Muscle of leg (tissue), 11 donors: Measurements from ENCODE around the gene SH3GL3. TPM values are rescaled to one million over a fixed set of nuclear protein-coding genes. Genes with fewer than 3 reads are reported as not detected.
A peak's percentile ranks its signal among the peaks of the same experiment; 100 is the strongest.

Source experiments
- DNase-seq: peaks from one replicate; pipeline ENCODE4 v3.0.0; 2013
- H3K27ac ChIP-seq: one replicate; pipeline ENCODE4 v1.5.1; 2013; ENCODE audit warnings: mild to moderate bottlenecking, low read length, control low read depth
- H3K27me3 ChIP-seq: one replicate; pipeline ENCODE4 v1.6.1; 2013; ENCODE audit warnings: low read length; ENCODE audit not compliant: control insufficient read depth, insufficient read depth
- H3K36me3 ChIP-seq: one replicate; pipeline ENCODE4 v1.6.1; 2013; ENCODE audit warnings: low read length; ENCODE audit not compliant: control insufficient read depth, insufficient read depth
- H3K4me1 ChIP-seq: one replicate; pipeline ENCODE4 v1.6.1; 2013; ENCODE audit warnings: low read length; ENCODE audit not compliant: control insufficient read depth, insufficient read depth
- H3K4me3 ChIP-seq: one replicate; pipeline ENCODE4 v1.5.1; 2013; ENCODE audit warnings: low read length, control low read depth
- H3K9me3 ChIP-seq: replicated peaks from 2 replicates; pipeline ENCODE4 v1.6.1; 2013; ENCODE audit warnings: low read depth, low read length; ENCODE audit not compliant: control insufficient read depth
- WGBS: methylation state at CpG from one replicate; pipeline ENCODE4 v1.1.5; 2013; ENCODE audit warnings: missing lambda C conversion rate; ENCODE audit not compliant: insufficient coverage; 5-methylcytosine and 5-hydroxymethylcytosine counted together
- polyA plus RNA-seq, 8 donors: library from polyadenylated mRNA; unstranded; fragments of 120-200 nt; gene quantifications; one replicate each; pipeline versions ENCODE4 v1.2.1 to v1.2.3, GENCODE V29; 2013; ENCODE audit warnings: inconsistent platforms in 1 of 8, low replicate concordance in 1 of 8; ENCODE audit not compliant: insufficient read length in 8 of 8, insufficient read depth in 1 of 8
- total RNA-seq: library from RNA; stranded (reverse); fragments of 120-200 nt; gene quantifications from one replicate; pipeline ENCODE4 v1.2.4, GENCODE V29; 2013

SH3GL3 gene
- total and polyA plus RNA-seq, 9 donors = 3.6 to 11.2 (median 7.1) TPM

- Histone ChIP-seq H3K9me3 (peaks cover 6% of the 10 kb centered on the region), H3K4me1 (no peaks in the 10 kb centered on the region), H3K36me3 (no peaks in the 10 kb centered on the region), H3K27me3 (no peaks in the 10 kb centered on the region), H3K4me3 (no peak overlapping the region), H3K27ac (no peak overlapping the region)
- WGBS = no CpG with 5 or more reads among the region's 4 CpGs
- DNase-seq = no peak
These were observed 86.3 kb downstream of the SH3GL3 start for GRCh38 chr15:83533410-83533962.

GRCh38 chr15:83537606-83538005, 90.5 kb downstream of the SH3GL3 start:
- H3K9me3 ChIP-seq = no peaks in the 10 kb centered on the region
- no peaks in the 10 kb centered on the region for H3K4me1 ChIP-seq
- H3K27ac ChIP-seq = no peak overlapping the region
- DNase-seq = no peak
- no peaks in the 10 kb centered on the region for H3K27me3 ChIP-seq
- H3K36me3 ChIP-seq = no peaks in the 10 kb centered on the region
- WGBS = no CpG with 5 or more reads among the region's 2 CpGs
- H3K4me3 ChIP-seq = no peak overlapping the region

GRCh38 chr15:83538682-83539081, 91.5 kb downstream of the SH3GL3 start:
- Histone ChIP-seq H3K4me3 (no peak overlapping the region), H3K27ac (no peak overlapping the region), H3K9me3 (no peaks in the 10 kb centered on the region), H3K36me3 (no peaks in the 10 kb centered on the region), H3K27me3 (no peaks in the 10 kb centered on the region), H3K4me1 (no peaks in the 10 kb centered on the region)
- no peak for DNase-seq

- Histone ChIP-seq H3K4me3 (no peak overlapping the region), H3K4me1 (no peaks in the 10 kb centered on the region), H3K9me3 (no peaks in the 10 kb centered on the region), H3K36me3 (no peaks in the 10 kb centered on the region), H3K27ac (no peak overlapping the region), H3K27me3 (no peaks in the 10 kb centered on the region)
- WGBS = no CpG with 5 or more reads among the region's 1 CpG
- DNase-seq = no peak
These were observed 98.8 kb downstream of the SH3GL3 start for GRCh38 chr15:83545804-83546511.

GRCh38 chr15:83546512-83546888, 99.4 kb downstream of the SH3GL3 start:
- Histone ChIP-seq H3K36me3 (no peaks in the 10 kb centered on the region), H3K9me3 (no peaks in the 10 kb centered on the region), H3K4me3 (no peak overlapping the region), H3K27me3 (no peaks in the 10 kb centered on the region), H3K27ac (no peak overlapping the region), H3K4me1 (no peaks in the 10 kb centered on the region)
- DNase-seq = no peak

- H3K4me3 ChIP-seq = no peak overlapping the region
- no peaks in the 10 kb centered on the region for H3K27me3 ChIP-seq
- no peak overlapping the region for H3K27ac ChIP-seq
- no peaks in the 10 kb centered on the region for H3K4me1 ChIP-seq
- 76% methylated on average over 2 of the region's 4 CpGs for WGBS
- H3K9me3 ChIP-seq = no peaks in the 10 kb centered on the region
- H3K36me3 ChIP-seq = no peaks in the 10 kb centered on the region
- DNase-seq = no peak
These were observed 100.0 kb downstream of the SH3GL3 start for GRCh38 chr15:83547168-83547567.

- Histone ChIP-seq H3K36me3 (no peaks in the 10 kb centered on the region), H3K9me3 (no peaks in the 10 kb centered on the region), H3K27me3 (no peaks in the 10 kb centered on the region), H3K4me1 (no peaks in the 10 kb centered on the region), H3K4me3 (no peak overlapping the region), H3K27ac (no peak overlapping the region)
- DNase-seq = peak; percentile 80
- WGBS = no CpG with 5 or more reads among the region's 1 CpG
These were observed 102.5 kb downstream of the SH3GL3 start for GRCh38 chr15:83549623-83550022.

GRCh38 chr15:83554558-83554957, 107.4 kb downstream of the SH3GL3 start:
- no peak for DNase-seq
- no peak overlapping the region for H3K4me3 ChIP-seq
- no peak overlapping the region for H3K27ac ChIP-seq
- no peaks in the 10 kb centered on the region for H3K36me3 ChIP-seq
- WGBS = no CpG with 5 or more reads among the region's 5 CpGs
- H3K27me3 ChIP-seq = no peaks in the 10 kb centered on the region
- no peaks in the 10 kb centered on the region for H3K4me1 ChIP-seq
- no peaks in the 10 kb centered on the region for H3K9me3 ChIP-seq

GRCh38 chr15:83555383-83555782, 108.2 kb downstream of the SH3GL3 start:
- Histone ChIP-seq H3K4me3 (no peak overlapping the region), H3K9me3 (no peaks in the 10 kb centered on the region), H3K27me3 (no peaks in the 10 kb centered on the region), H3K36me3 (no peaks in the 10 kb centered on the region), H3K27ac (no peak overlapping the region), H3K4me1 (no peaks in the 10 kb centered on the region)
- no peak for DNase-seq
- no CpG with 5 or more reads among the region's 2 CpGs for WGBS

GRCh38 chr15:83556068-83556467, 108.9 kb downstream of the SH3GL3 start:
- no CpG with 5 or more reads among the region's 3 CpGs for WGBS
- H3K4me1 ChIP-seq = no peaks in the 10 kb centered on the region
- H3K36me3 ChIP-seq = no peaks in the 10 kb centered on the region
- no peaks in the 10 kb centered on the region for H3K27me3 ChIP-seq
- DNase-seq = no peak
- H3K4me3 ChIP-seq = no peak overlapping the region
- H3K9me3 ChIP-seq = no peaks in the 10 kb centered on the region
- H3K27ac ChIP-seq = no peak overlapping the region

- no peak for DNase-seq
- Histone ChIP-seq H3K9me3 (no peaks in the 10 kb centered on the region), H3K36me3 (no peaks in the 10 kb centered on the region), H3K4me1 (no peaks in the 10 kb centered on the region), H3K27ac (no peak overlapping the region), H3K27me3 (no peaks in the 10 kb centered on the region), H3K4me3 (no peak overlapping the region)
- 86% methylated on average over 7 of the region's 7 CpGs for WGBS
These were observed 109.6 kb downstream of the SH3GL3 start for GRCh38 chr15:83556754-83557153.
